IPS-20b (cell line): Measurements from ENCODE around the gene GULP1.
A peak's percentile ranks its signal among the peaks of the same experiment; 100 is the strongest.

Source experiments
- H3K27ac ChIP-seq: one replicate; pipeline ENCODE4 v1.5.1; 2013; ENCODE audit warnings: low read length
- H3K27me3 ChIP-seq: 2 replicates; pipeline ENCODE4 v1.6.1; 2013; ENCODE audit warnings: mild to moderate bottlenecking, low read length, inconsistent platforms; ENCODE audit not compliant: insufficient read depth
- H3K36me3 ChIP-seq: 2 replicates; pipeline ENCODE4 v1.6.1; 2013; ENCODE audit warnings: low read depth, mild to moderate bottlenecking, inconsistent platforms, low read length, moderate library complexity; ENCODE audit not compliant: insufficient read depth
- H3K4me1 ChIP-seq: 2 replicates; pipeline ENCODE4 v1.6.1; 2013; ENCODE audit warnings: mild to moderate bottlenecking, control low read depth, inconsistent platforms, low read length, moderate library complexity; ENCODE audit not compliant: insufficient read depth
- H3K4me3 ChIP-seq: 2 replicates; pipeline ENCODE4 v1.5.1; 2013; ENCODE audit warnings: mild to moderate bottlenecking, low read length, inconsistent platforms
- H3K9ac ChIP-seq: 2 replicates; pipeline ENCODE4 v1.6.1; 2013; ENCODE audit warnings: low read depth, mild to moderate bottlenecking, inconsistent platforms, low read length, moderate library complexity
- H3K9me3 ChIP-seq: 2 replicates; pipeline ENCODE4 v1.6.1; 2013; ENCODE audit warnings: mild to moderate bottlenecking, low read depth, low read length, inconsistent platforms; ENCODE audit not compliant: insufficient read depth

The GULP1 gene

GRCh38 chr2:188439986-188440385, 148.3 kb downstream of the GULP1 start:
- Histone ChIP-seq H3K4me1 (peaks cover 34% of the 10 kb centered on the region), H3K36me3 (no peaks in the 10 kb centered on the region), H3K27ac (no peak overlapping the region), H3K9me3 (no peaks in the 10 kb centered on the region), H3K27me3 (no peaks in the 10 kb centered on the region), H3K4me3 (no peak overlapping the region), H3K9ac (no peak overlapping the region)

GRCh38 chr2:188440849-188441248, 149.2 kb downstream of the GULP1 start:
- Histone ChIP-seq H3K36me3 (peaks cover 2% of the 10 kb centered on the region; the same call in 1 of the 2 replicates), H3K4me3 (no peak overlapping the region), H3K9ac (no peak overlapping the region), H3K27me3 (no peaks in the 10 kb centered on the region), H3K4me1 (peaks cover 34% of the 10 kb centered on the region), H3K27ac (no peak overlapping the region), H3K9me3 (no peaks in the 10 kb centered on the region)

GRCh38 chr2:188441288-188441947, 149.7 kb downstream of the GULP1 start:
- Histone ChIP-seq H3K36me3 (peaks cover 5% of the 10 kb centered on the region; the same call in 1 of the 2 replicates), H3K9me3 (no peaks in the 10 kb centered on the region), H3K27me3 (no peaks in the 10 kb centered on the region), H3K27ac (no peak overlapping the region), H3K9ac (no peak overlapping the region), H3K4me3 (no peak overlapping the region), H3K4me1 (peaks cover 34% of the 10 kb centered on the region)

GRCh38 chr2:188443207-188443606, 151.5 kb downstream of the GULP1 start:
- no peak overlapping the region for H3K27ac ChIP-seq
- H3K4me3 ChIP-seq: no peak overlapping the region
- no peaks in the 10 kb centered on the region for H3K27me3 ChIP-seq
- peaks cover 34% of the 10 kb centered on the region for H3K4me1 ChIP-seq
- H3K9ac ChIP-seq: no peak overlapping the region
- no peaks in the 10 kb centered on the region for H3K9me3 ChIP-seq
- peaks cover 5% of the 10 kb centered on the region; the same call in 1 of the 2 replicates for H3K36me3 ChIP-seq

GRCh38 chr2:188444106-188444835, 152.6 kb downstream of the GULP1 start:
- peaks cover 5% of the 10 kb centered on the region; the same call in 1 of the 2 replicates for H3K36me3 ChIP-seq
- no peaks in the 10 kb centered on the region for H3K9me3 ChIP-seq
- H3K9ac ChIP-seq: no peak overlapping the region

GRCh38 chr2:188449561-188449960, 157.9 kb downstream of the GULP1 start:
- H3K4me1 ChIP-seq: no peaks in the 10 kb centered on the region
- peaks cover 19% of the 10 kb centered on the region for H3K36me3 ChIP-seq
- no peak overlapping the region for H3K27ac ChIP-seq
- H3K9me3 ChIP-seq: peaks cover 13% of the 10 kb centered on the region
- H3K27me3 ChIP-seq: no peaks in the 10 kb centered on the region
- no peak overlapping the region for H3K4me3 ChIP-seq
- no peak overlapping the region for H3K9ac ChIP-seq

More at GRCh38 chr2:188444106-188444835, 152.6 kb downstream of the GULP1 start:
- Histone ChIP-seq H3K27me3 (no peaks in the 10 kb centered on the region), H3K4me3 (no peak overlapping the region), H3K27ac (no peak overlapping the region), H3K4me1 (peaks cover 26% of the 10 kb centered on the region)

- Histone ChIP-seq H3K27ac (no peak overlapping the region), H3K36me3 (peaks cover 21% of the 10 kb centered on the region), H3K4me3 (no peak overlapping the region), H3K4me1 (no peaks in the 10 kb centered on the region), H3K27me3 (no peaks in the 10 kb centered on the region), H3K9me3 (peaks cover 17% of the 10 kb centered on the region), H3K9ac (no peak overlapping the region)
Observed at GRCh38 chr2:188449971-188450370, 158.3 kb downstream of the GULP1 start.

- H3K27me3 ChIP-seq: no peaks in the 10 kb centered on the region
- peaks cover 17% of the 10 kb centered on the region for H3K9me3 ChIP-seq
- no peak overlapping the region for H3K4me3 ChIP-seq
- H3K9ac ChIP-seq: no peak overlapping the region
- peaks cover 5% of the 10 kb centered on the region; the same call in 1 of the 2 replicates for H3K4me1 ChIP-seq
- H3K27ac ChIP-seq: no peak overlapping the region
- peaks cover 18% of the 10 kb centered on the region for H3K36me3 ChIP-seq
Observed at GRCh38 chr2:188450732-188451483, 159.2 kb downstream of the GULP1 start.

GRCh38 chr2:188452084-188452483, 160.4 kb downstream of the GULP1 start:
- Histone ChIP-seq H3K27ac (no peak overlapping the region), H3K27me3 (no peaks in the 10 kb centered on the region), H3K4me3 (no peak overlapping the region), H3K4me1 (peaks cover 13% of the 10 kb centered on the region), H3K36me3 (peaks cover 21% of the 10 kb centered on the region), H3K9ac (no peak overlapping the region), H3K9me3 (peaks cover 17% of the 10 kb centered on the region)

- Histone ChIP-seq H3K36me3 (peaks cover 34% of the 10 kb centered on the region), H3K9ac (no peak overlapping the region; the same call in 1 of the 2 replicates), H3K27ac (peak overlapping the region; percentile 75), H3K4me1 (peaks cover 13% of the 10 kb centered on the region), H3K27me3 (no peaks in the 10 kb centered on the region), H3K4me3 (no peak overlapping the region), H3K9me3 (peaks cover 23% of the 10 kb centered on the region)
Observed at GRCh38 chr2:188456114-188456909, 164.6 kb downstream of the GULP1 start.

- no peak overlapping the region for H3K4me3 ChIP-seq
- peaks cover 26% of the 10 kb centered on the region for H3K36me3 ChIP-seq
- H3K27me3 ChIP-seq: no peaks in the 10 kb centered on the region
- H3K9ac ChIP-seq: no peak overlapping the region
- no peak overlapping the region for H3K27ac ChIP-seq
- H3K9me3 ChIP-seq: peaks cover 15% of the 10 kb centered on the region
- peaks cover 32% of the 10 kb centered on the region for H3K4me1 ChIP-seq
Observed at GRCh38 chr2:188459061-188459460, 167.4 kb downstream of the GULP1 start.
